ENCODE measurements around the gene EPHB2.

EPHB2 gene

DNA sequence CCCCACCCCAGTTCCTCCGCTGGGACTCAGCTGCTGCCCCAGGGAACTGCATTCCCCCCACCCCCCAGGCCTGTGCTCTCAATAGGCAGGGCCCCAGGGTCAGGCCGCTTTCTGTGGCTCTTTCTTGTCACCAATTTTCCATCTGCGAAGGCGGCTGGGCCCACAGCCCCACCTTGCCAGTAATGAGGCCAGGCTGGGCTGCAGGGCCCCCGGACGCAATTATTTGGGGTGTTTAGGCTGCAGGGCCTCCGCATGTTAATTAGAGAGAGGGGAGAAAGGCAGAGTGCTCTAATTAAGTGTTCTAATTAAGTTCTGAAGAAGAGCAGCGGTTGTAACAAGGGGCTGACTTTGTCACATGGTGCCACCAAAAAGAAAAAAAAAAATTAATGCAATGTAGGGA, 71.8 kb downstream of the EPHB2 start:
- DNase-seq, result no peak

DNA sequence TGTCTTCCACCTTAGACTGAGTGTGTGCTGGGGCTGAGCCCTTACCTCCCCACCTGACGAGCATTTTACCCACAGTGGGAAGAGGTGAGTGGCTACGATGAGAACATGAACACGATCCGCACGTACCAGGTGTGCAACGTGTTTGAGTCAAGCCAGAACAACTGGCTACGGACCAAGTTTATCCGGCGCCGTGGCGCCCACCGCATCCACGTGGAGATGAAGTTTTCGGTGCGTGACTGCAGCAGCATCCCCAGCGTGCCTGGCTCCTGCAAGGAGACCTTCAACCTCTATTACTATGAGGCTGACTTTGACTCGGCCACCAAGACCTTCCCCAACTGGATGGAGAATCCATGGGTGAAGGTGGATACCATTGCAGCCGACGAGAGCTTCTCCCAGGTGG, 73.7 kb downstream of the EPHB2 start:
- no peak for DNase-seq

GRCh38 chr1:22784737-22785136, 74.1 kb downstream of the EPHB2 start:
- DNase-seq, result no peak

GRCh38 chr1:22786101-22786500, 75.5 kb downstream of the EPHB2 start:
- no peak for DNase-seq

DNA sequence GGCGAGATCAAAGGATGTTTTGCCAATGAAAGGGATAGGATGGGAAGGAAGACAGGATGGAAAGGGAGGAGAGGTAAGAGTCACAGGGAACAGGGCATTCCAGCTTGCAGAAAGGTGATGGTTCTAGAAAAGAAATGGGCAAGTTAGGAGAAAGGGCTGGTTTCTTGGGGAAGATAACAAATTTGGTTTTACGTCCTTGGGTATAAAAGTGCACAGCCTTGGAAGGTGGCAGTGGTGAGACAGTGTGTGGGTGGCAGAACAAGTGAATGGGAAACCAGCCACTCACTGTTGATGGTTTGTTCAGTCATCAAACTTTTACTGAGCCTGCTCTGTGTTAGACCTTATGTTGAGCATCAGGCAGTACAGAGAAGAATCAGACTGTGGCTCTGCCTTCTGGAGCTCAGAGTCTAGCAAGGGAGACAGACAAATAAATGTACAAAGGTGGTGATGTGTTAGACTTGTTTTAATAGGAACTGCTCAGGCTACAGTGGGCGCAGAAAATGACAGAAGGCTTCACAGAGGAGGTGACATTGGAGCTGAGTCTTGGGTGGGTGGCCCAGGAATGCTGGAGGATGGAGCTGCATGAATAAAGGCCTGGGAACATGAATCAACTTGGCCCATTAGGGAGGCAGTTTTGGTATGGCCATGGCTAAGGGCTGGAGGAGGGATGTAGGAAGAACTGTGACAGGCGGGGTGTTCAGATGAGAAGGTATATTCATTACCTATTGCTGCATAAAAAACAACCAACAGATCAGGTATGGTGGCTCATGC, 76.3 kb downstream of the EPHB2 start:
- no peak for DNase-seq

DNA sequence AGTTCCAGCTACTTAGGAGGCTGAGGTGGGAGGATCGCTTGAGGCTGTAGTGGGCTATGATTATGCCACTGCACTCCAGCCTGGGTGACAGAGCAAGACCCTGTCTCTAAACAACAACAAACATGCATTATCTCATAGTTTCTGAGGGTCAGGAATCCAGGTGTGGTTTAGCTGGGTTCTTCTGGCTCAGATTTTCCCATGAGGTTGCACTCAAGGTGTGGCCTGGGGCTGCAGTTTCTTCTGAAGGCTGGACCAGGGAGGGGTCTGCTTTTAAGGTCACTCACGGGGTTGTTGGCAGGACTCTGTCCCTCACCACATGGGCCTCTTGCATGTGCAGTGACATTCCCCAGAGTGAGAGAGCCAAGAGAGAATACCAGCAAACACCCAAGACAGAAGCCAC, 77.0 kb downstream of the EPHB2 start:
- DNase-seq, result no peak

DNA sequence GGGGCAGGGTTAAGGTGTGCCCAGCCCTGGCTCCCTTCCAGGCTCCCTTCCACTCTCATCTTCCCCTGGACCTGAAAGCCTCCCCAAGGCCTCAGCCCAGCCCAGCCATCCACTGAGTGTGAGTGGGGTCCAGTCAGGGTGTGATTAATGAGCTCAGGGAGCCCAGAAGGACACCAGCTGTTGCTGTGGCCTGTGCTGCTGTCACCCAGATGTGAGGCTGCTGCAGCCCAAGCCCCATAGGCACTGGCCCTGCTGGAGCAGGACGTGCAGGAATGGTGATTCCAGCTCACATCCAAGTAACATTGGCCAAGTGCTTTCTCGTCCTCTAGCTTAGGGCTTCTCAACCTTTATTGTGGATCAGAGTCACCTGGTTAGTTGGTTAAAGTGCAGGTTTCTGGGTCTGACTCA, 77.6 kb downstream of the EPHB2 start:
- DNase-seq, result no peak

DNA sequence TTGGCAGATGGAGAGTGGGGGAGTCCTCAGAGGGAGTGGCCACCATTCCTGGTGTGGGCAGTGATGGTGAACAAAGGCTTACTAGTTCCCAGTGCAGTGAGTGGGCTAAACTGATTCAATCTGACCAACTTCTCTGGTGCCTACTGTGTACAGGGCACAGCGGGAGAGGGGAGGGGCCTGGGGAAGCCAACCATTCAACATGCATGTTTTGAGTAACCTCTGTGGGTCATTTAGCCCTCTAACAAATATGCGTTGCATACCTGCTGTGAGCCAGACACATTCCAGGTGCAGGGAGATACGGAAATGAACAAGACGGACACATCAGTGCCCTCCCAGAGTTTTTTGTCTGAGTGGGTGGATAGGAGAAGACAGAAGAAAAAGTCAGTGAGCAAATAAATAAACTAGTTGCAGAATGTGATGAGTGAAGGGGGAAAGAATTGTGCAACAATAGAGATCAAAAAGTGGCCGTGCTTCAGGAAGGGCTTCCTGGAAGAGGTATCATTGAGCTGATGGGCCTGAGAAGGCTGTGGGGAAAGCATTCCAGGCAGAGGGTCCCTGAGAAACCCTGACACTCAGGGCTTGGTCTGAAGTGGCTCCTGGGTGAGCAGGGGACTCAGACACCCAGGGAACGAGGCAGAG, 78.8 kb downstream of the EPHB2 start:
- DNase-seq, result no peak

DNA sequence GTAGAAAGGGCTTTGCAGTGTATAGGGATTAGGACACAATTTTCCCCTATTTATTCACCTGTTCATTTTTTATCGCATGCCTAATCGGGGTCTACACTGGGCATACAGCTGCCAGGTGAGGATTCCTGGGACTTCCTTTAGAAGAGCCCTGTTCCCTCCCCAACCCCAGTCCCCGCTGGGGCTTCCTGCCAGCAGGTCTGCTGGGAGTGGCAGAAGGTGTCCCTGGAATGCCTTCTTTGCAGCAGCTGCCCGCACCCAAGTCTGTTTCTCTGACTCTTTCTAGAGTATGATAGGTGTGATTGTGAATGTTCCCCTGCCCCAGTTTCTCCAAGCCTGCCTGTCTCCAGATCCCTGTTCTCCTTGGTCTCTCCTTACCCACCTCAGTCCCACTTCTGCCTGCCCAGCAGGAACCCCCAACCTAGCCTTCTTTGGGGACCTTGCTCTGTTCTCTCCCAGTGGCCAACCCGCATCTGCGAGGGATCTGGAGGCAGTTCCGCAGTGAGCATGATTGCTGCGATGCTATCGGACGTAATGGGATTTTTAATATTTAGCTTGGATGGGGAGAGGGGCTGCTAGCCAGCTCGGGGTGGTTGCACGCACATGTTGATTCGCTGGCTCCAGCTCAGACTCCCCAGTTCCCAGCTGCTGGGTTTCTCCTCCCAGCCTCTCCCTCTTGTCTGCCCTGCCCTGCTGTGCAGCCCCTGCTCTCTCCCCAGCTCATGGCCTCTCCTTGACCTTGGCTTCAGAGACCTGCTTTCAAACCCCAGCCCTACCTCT, 79.8 kb downstream of the EPHB2 start:
- no peak for DNase-seq

- no peak for DNase-seq
Observed at GRCh38 chr1:22791831-22792347, 81.2 kb downstream of the EPHB2 start.

DNA sequence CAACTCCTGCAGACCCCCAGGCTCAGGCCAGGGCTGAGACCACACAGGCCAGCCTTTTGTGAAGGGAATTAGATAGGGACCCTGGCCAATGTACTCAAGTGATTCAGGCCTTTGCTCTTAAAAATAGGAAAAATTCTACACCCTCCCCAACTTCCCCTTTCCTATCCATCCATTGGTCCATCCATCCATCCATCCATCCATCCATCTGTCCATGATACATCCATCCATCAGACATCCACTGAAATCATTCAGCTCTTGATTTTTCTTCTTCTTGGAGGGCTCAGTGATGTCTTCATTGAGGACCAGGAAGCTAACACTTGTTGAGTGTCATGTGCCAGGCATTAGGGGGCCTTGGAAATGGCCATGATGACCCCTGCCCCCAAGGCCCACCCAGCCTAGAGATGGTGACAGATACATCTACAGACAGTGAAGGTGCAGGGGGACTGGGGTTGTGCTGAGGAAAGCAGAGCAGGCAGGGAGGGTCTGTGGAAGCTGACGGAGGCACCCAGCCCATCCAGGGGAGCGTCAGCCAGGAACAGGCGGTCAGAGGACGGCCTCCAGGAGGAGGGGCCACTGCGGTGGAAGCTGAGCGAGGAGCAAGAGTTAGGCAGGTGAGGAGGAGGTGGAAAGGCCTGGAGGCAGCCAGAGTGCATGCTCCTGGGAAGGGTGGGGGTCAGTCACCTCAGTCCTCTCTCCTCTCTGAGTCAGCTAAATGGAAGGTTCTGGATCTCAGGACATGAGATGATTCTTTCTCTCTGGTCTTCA, 81.9 kb downstream of the EPHB2 start:
- DNase-seq, result no peak

GRCh38 chr1:22793647-22794046, 83.0 kb downstream of the EPHB2 start:
- DNase-seq, result no peak

DNA sequence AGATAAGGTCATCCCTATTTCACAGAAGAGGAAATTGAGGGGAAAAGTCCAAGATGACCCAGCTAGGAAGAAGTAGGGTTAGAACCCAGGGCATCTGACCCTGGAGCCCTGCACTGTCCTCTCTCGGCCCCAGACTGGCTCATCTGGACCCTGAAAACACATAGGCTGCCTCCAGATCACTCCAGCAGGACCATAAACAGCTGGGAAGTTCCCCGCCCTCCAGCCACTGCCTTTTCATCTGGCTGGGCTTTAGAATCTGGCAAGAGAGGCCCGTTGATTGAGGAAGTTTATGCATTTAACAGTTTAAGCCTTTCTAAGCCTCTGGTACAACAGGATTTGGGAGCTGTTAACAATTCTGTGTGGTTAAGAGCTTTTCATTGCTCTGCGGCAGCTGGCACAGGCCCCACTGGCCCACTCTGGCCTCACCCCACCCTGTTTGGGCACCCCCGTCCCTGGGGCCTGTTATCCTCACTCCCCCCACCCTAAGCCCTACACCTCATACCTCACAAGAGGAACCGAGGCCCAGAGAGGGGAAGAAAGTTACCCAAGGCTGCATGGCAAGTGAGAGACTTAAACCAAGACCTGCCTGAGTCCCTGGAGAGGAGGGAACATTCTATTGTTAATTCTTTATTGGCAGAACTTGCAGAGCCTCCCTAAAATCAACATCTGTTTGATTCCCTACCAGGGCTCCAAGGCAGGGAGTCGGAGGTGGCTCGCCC, 84.2 kb downstream of the EPHB2 start:
- no peak for DNase-seq

DNA sequence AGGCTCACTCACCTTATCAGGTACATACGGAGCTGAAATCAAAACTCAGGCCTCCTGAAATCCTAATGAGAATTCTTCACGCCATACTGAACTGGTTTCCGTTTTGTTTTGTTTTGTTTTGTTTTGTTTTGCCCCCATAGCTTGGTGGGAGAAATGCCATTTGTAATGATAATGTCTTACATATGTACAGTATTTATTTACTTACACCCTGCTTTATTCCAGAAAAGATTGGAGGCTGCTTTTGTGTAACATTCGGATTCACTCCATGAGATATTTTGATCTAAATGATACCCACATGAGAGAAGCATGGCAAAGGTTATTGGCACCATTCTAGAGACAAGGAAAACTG, 84.7 kb downstream of the EPHB2 start:
- no peak for DNase-seq

- no peak for DNase-seq
Observed at GRCh38 chr1:22796642-22797041, 86.0 kb downstream of the EPHB2 start.

DNA sequence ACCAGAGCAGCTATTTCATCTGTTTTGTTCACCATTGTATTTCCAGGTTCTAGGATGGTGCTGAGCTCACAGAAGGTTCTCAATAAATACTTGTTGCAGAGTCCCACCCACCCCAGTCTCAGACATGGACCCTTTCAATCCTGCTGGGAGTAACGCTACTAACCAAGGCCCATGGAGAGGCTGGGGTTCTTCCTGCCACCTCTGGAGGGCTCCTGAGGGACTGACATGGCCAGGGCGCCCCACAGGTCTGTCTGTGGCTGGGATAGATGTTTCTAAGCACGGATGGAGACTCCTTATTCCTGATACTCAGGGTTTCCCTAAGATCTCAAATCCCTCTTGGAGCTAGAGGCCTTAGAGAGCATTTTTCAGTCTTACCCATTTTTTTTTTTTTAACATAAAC, 87.4 kb downstream of the EPHB2 start:
- no peak for DNase-seq

- no peak for DNase-seq
Observed at GRCh38 chr1:22799971-22800370, 89.3 kb downstream of the EPHB2 start.

GRCh38 chr1:22800629-22801028, 90.0 kb downstream of the EPHB2 start:
- no peak for DNase-seq

GRCh38 chr1:22801347-22801746, 90.7 kb downstream of the EPHB2 start:
- DNase-seq, result no peak

DNA sequence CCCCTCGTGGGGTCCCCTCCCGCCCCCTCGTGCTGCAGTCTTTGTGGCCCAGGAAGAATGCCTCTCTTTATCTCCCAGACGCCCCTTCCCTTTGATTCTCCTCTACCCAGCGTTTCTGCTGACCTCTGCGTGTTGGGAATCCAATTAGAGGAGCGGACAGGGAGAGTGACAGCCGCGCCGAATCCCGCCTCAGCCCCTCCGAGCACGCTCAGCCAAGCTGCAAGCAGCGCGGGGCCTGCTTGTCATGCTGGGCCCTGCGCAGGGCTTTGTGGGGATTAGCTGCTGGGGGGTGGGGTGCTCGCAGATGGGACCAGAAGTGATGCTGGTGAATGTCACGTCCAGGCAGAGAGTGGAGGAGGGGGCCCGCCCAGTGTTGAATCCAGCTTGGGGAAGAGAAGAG, 91.1 kb downstream of the EPHB2 start:
- DNase-seq, result no peak

- no peak for DNase-seq
Observed at GRCh38 chr1:22803833-22804232, 93.2 kb downstream of the EPHB2 start.

DNA sequence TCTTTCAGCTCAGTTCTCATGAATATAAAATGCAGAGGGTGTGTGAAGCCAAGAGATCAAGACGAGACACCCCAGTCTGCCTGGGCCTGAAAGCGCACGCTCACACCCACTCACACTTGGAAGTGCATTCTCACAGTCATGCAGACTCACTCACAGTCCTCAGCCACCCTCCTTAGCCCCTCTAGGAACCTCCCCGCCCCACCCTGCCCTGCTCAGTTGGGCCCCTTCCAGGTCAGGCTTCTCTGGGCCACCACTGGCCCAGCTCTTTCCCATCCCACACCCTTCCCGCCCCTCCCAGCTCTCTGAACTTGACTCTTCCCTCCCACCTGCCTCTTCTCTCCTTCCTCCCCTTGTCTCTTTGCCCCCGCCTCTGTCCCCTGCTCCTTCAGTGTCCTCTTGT, 93.8 kb downstream of the EPHB2 start:
- DNase-seq, result no peak

Data from activated CD4-positive, alpha-beta T cell treated with anti-CD3 and anti-CD28 coated beads for 48 hours (primary cell).